ENCODE data around the gene B4GALT5.

GRCh38 chr20:49698477-49698876, 15.2 kb downstream of the B4GALT5 start:
- TF ChIP-seq, protein P1, sequence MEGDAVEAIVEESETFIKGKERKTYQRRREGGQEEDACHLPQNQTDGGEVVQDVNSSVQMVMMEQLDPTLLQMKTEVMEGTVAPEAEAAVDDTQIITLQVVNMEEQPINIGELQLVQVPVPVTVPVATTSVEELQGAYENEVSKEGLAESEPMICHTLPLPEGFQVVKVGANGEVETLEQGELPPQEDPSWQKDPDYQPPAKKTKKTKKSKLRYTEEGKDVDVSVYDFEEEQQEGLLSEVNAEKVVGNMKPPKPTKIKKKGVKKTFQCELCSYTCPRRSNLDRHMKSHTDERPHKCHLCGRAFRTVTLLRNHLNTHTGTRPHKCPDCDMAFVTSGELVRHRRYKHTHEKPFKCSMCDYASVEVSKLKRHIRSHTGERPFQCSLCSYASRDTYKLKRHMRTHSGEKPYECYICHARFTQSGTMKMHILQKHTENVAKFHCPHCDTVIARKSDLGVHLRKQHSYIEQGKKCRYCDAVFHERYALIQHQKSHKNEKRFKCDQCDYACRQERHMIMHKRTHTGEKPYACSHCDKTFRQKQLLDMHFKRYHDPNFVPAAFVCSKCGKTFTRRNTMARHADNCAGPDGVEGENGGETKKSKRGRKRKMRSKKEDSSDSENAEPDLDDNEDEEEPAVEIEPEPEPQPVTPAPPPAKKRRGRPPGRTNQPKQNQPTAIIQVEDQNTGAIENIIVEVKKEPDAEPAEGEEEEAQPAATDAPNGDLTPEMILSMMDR (IDR thresholded peaks at IDR 0.05): no peak
- TF ChIP-seq POLR2A (IDR thresholded peaks at IDR 0.05): no peak
